ENCODE data around the gene SUCO. TPM values are rescaled to one million over a fixed set of nuclear protein-coding genes. Genes with fewer than 3 reads are reported as not detected.

Gene SUCO
- total and polyA plus RNA-seq, 2 of the 8 experiments (the other 6 are each of a cell fraction or from before 2014, with no cell fraction given): 8.3 to 35.8 TPM

DNA sequence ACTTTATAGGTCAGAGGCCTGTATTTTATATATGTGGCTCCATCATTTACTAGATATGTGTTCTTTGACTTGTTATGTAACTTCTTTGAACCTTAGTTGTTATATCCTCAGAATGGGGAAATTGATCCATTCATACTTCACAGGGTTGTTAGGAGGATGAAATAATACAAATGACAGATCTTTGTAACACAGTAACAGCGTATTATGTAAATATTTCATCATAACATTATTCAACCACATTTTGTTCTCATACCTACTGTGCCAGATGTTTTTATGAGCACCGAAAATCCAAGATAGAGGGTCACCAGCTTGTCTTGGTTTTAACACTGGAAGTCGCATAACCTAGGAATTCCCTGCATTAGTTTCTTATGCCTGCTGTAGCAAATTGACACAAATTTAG lies 3.3 kb downstream of the SUCO start:
- Histone ChIP-seq H3K4me2 (ENCODE audit: insufficient read depth in 1 of 2, low read depth in 2 of 2, low read length in 2 of 2) (no peak overlapping the region; a peak in 1 of 4 replicates), H3K79me2 (ENCODE audit: control insufficient read depth in 1 of 2, insufficient read depth in 2 of 2, low read length in 2 of 2) (peaks cover 30 to 80% of the 10 kb centered on the region in 2 experiments)

More for the DNA sequence above, 3.3 kb downstream of the SUCO start:
- Histone ChIP-seq H2BK20ac (ENCODE audit: low read length) (no peak overlapping the region), H2AFZ (ENCODE audit: low read length) (no peak overlapping the region), H3K79me1 (ENCODE audit: low read depth, low read length) (no peaks in the 10 kb centered on the region), H3K27ac (ENCODE audit: low read depth, low read length) (0 out of 2 replicates have a peak overlapping the region, but pooled peaks have one; percentile 17), H3K36me3 (ENCODE audit: control insufficient read depth in 2 of 4, insufficient read depth in 4 of 4, low read length in 3 of 4) (no peaks in the 10 kb centered on the region), H2BK120ac (replicated peaks; ENCODE audit: low read depth, low read length) (no peak overlapping the region), H3K9me3 (ENCODE audit: insufficient read depth in 2 of 2, low read depth in 1 of 2, low read length in 1 of 2) (no peaks in the 10 kb centered on the region), H4K20me1 (replicated peaks in 1 of 2; ENCODE audit: control insufficient read depth in 1 of 2, insufficient read depth in 2 of 2, low read length in 2 of 2) (no peaks in the 10 kb centered on the region), H4K8ac (ENCODE audit: extremely low read depth, insufficient read depth, low read length) (no peak overlapping the region), H3K4me3 (ENCODE audit: extremely low read depth in 1 of 4, insufficient read depth in 2 of 4, low read depth in 3 of 4, low read length in 4 of 4) (peak overlapping the region in 1 of 4 experiments; percentile 95; a peak in 1 of 8 replicates), H2BK5ac (ENCODE audit: low read depth, low read length) (no peak overlapping the region), H3K14ac (ENCODE audit: insufficient read length) (no peak overlapping the region), H3K56ac (replicated peaks; ENCODE audit: insufficient read length, low read depth, low read length) (no peak overlapping the region), H2BK12ac (ENCODE audit: low read depth, low read length) (no peak overlapping the region), H3K23me2 (ENCODE audit: low read depth, low read length) (peaks cover 13% of the 10 kb centered on the region), H3K27me3 (replicated peaks in 1 of 4; ENCODE audit: control insufficient read depth in 3 of 4, extremely low read depth in 1 of 4, insufficient read depth in 3 of 4, low read length in 3 of 4) (no peaks in the 10 kb centered on the region), H3K9ac (replicated peaks in 1 of 4; ENCODE audit: extremely low read depth in 1 of 4, low read depth in 3 of 4, low read length in 3 of 4) (no peak overlapping the region), H4K5ac (ENCODE audit: insufficient read length, low read depth, low read length) (no peak overlapping the region), H3K4ac (replicated peaks; ENCODE audit: insufficient read length, low read depth, low read length) (no peak overlapping the region), H3K23ac (ENCODE audit: insufficient read length) (no peak overlapping the region), H3K4me1 (replicated peaks in 1 of 4; ENCODE audit: control insufficient read depth in 3 of 4, insufficient read depth in 4 of 4, low read length in 3 of 4) (peaks cover 0 to 21% (median 10%) of the 10 kb centered on the region in 4 experiments; a peak in 4 of 7 replicates), H2BK15ac (ENCODE audit: low read length) (no peak overlapping the region), H4K91ac (replicated peaks; ENCODE audit: insufficient read length, low read length) (no peak overlapping the region), H3K18ac (ENCODE audit: extremely low read depth, low read length) (no peak overlapping the region), H2AK5ac (ENCODE audit: low read depth, low read length) (no peak overlapping the region)
- CTCF ChIA-PET (ENCODE audit: partially characterized antibody): no interaction called here
- TF ChIP-seq PHF8 (conservative IDR thresholded peaks at IDR 0.05; ENCODE audit: low read depth, low read length) (no peak), POLR2A (IDR thresholded peaks at IDR 0.05; ENCODE audit: control extremely low read depth in 1 of 2, low read depth in 2 of 2, low read length in 2 of 2) (peak in 1 of 2 experiments; percentile 41; a peak in 1 of 3 replicates)
- no peak for DNase-seq (ENCODE audit: low read depth in 1 of 2, low spot score in 2 of 2)
- FAIRE-seq: no peak
- POLR2A ChIA-PET (ENCODE audit: partially characterized antibody): interaction anchor here (0.8 to 1.2 kb wide), 3 partner anchors 9 to 180 kb away, joined by 3 to 4 read pairs (median 3); no protein-coding TSS in a partner anchor
- WGBS, 2 experiments (ENCODE audit: extremely low coverage in 1 of 2, insufficient coverage in 1 of 2, insufficient read length in 1 of 2, insufficient replicate concordance in 2 of 2, low coverage in 1 of 2, low lambda C conversion rate in 2 of 2, missing lambda C conversion rate in 1 of 2): 93% methylated on average over 3 of the region's 3 CpGs; no CpG with 5 or more reads in 1 of the 2 experiments
